ENCODE data around the gene SPECC1L.

DNA sequence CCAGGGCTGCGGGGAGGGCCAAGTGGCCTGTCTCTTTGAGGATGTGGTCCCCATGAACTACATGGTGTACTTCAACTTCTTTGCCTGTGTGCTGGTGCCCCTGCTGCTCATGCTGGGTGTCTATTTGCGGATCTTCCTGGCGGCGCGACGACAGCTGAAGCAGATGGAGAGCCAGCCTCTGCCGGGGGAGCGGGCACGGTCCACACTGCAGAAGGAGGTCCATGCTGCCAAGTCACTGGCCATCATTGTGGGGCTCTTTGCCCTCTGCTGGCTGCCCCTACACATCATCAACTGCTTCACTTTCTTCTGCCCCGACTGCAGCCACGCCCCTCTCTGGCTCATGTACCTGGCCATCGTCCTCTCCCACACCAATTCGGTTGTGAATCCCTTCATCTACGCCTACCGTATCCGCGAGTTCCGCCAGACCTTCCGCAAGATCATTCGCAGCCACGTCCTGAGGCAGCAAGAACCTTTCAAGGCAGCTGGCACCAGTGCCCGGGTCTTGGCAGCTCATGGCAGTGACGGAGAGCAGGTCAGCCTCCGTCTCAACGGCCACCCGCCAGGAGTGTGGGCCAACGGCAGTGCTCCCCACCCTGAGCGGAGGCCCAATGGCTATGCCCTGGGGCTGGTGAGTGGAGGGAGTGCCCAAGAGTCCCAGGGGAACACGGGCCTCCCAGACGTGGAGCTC is 170.2 kb downstream of the SPECC1L start:
- TF ChIP-seq POLR2A (IDR thresholded peaks at IDR 0.05) = no peak
- TF ChIP-seq, protein P1, sequence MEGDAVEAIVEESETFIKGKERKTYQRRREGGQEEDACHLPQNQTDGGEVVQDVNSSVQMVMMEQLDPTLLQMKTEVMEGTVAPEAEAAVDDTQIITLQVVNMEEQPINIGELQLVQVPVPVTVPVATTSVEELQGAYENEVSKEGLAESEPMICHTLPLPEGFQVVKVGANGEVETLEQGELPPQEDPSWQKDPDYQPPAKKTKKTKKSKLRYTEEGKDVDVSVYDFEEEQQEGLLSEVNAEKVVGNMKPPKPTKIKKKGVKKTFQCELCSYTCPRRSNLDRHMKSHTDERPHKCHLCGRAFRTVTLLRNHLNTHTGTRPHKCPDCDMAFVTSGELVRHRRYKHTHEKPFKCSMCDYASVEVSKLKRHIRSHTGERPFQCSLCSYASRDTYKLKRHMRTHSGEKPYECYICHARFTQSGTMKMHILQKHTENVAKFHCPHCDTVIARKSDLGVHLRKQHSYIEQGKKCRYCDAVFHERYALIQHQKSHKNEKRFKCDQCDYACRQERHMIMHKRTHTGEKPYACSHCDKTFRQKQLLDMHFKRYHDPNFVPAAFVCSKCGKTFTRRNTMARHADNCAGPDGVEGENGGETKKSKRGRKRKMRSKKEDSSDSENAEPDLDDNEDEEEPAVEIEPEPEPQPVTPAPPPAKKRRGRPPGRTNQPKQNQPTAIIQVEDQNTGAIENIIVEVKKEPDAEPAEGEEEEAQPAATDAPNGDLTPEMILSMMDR (IDR thresholded peaks at IDR 0.05) = no peak

Measured in tibial nerve (tissue), 3 donors.